Thyroid gland (tissue), 4 donors: ENCODE results near the gene ALDH1A2.

Experiments
- POLR2A ChIP-seq, 2 donors: fragments of 450-650 bp; IDR thresholded peaks; one replicate each; pipeline ENCODE4 v1.6.1; 2017; ENCODE audit warnings: antibody characterized with exemption in 2 of 2, mild to moderate bottlenecking in 2 of 2, moderate library complexity in 1 of 2
- TF ChIP-seq, protein P1 (sequence below), 6 experiments: fragments of 200-600 bp in 3 of 6; fragments of 450-650 bp in 3 of 6; sonication (generic) in 3 of 6; IDR thresholded peaks; one replicate each; pipeline ENCODE4 v1.5.1; 2016 to 2019; ENCODE audit warnings: antibody characterized with exemption in 6 of 6, mild to moderate bottlenecking in 2 of 6, inconsistent platforms in 1 of 6, moderate library complexity in 1 of 6

DNA sequence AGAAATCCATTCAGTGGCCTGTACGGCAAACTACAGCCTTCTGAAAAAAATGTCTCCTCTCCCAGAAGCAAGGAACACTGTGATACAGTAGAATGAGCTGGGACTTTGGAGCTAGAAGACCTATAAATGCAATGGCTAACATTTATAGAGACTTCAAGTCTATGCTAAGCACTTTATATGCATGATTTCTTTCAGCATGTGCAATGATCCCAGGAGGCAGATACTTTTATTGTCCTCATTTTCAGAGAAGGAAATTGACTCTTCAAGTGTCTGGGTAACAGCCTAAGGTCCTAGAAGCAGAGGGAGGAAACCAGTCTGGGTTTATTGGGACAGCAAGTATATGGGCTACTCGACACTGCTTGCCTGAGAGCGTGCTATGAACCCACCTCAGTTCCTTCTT lies 140.9 kb downstream of the ALDH1A2 start:
- TF ChIP-seq, protein P1, sequence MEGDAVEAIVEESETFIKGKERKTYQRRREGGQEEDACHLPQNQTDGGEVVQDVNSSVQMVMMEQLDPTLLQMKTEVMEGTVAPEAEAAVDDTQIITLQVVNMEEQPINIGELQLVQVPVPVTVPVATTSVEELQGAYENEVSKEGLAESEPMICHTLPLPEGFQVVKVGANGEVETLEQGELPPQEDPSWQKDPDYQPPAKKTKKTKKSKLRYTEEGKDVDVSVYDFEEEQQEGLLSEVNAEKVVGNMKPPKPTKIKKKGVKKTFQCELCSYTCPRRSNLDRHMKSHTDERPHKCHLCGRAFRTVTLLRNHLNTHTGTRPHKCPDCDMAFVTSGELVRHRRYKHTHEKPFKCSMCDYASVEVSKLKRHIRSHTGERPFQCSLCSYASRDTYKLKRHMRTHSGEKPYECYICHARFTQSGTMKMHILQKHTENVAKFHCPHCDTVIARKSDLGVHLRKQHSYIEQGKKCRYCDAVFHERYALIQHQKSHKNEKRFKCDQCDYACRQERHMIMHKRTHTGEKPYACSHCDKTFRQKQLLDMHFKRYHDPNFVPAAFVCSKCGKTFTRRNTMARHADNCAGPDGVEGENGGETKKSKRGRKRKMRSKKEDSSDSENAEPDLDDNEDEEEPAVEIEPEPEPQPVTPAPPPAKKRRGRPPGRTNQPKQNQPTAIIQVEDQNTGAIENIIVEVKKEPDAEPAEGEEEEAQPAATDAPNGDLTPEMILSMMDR (IDR thresholded peaks at IDR 0.05): no peak
- no peak for TF ChIP-seq POLR2A (IDR thresholded peaks at IDR 0.05)
